OCI-LY1 (cell line): ENCODE measurements around the gene MLANA.

Experiments used
- EZH2 ChIP-seq: fragments of 200-600 bp; sonication (generic), shearing (Covaris generic); IDR thresholded peaks from 2 replicates; pipeline ENCODE4 v1.8.0; 2017; ENCODE audit warnings: borderline replicate concordance, mixed run types, mild to moderate bottlenecking, antibody characterized with exemption, low read length, moderate library complexity, mixed read lengths
- TF ChIP-seq, protein P1 (sequence below): fragments of 200-600 bp; sonication (generic), shearing (Covaris generic); IDR thresholded peaks from 2 replicates; pipeline ENCODE4 v1.5.1; 2017; ENCODE audit warnings: mild to moderate bottlenecking, antibody characterized with exemption, low read length, moderate library complexity, mixed read lengths

DNA sequence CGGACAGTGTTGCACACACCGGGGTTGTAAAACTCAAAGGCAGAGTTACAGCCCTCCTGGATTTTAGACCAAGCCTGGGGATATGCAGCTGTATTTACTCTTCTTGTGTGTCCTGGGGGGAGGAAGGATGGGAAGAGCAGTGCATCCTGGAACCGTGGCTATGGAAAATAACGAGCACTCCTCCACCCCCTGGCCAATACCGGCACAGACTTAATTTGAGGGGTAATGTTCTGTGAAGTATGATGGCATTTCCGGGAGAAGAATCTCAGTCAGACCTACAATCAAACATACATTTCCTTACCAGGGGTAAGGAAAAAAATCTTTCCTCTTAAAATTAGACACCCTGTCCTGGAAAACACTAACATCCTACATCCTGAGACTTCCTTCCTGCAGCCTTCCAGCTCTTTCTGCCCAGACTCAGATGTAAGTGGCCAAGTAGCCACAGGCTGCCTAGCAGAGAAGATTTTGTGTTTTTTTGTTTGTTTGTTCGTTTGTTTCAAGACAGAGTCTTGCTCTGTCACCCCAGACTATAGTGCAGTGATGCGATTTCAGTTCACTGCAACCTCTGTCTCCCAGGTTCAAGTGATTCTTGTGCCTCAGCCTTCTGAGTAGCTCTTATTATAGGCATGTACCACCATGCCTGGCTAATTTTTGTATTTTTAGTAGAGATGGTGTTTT, 46.8 kb upstream of the MLANA start:
- TF ChIP-seq, protein P1, sequence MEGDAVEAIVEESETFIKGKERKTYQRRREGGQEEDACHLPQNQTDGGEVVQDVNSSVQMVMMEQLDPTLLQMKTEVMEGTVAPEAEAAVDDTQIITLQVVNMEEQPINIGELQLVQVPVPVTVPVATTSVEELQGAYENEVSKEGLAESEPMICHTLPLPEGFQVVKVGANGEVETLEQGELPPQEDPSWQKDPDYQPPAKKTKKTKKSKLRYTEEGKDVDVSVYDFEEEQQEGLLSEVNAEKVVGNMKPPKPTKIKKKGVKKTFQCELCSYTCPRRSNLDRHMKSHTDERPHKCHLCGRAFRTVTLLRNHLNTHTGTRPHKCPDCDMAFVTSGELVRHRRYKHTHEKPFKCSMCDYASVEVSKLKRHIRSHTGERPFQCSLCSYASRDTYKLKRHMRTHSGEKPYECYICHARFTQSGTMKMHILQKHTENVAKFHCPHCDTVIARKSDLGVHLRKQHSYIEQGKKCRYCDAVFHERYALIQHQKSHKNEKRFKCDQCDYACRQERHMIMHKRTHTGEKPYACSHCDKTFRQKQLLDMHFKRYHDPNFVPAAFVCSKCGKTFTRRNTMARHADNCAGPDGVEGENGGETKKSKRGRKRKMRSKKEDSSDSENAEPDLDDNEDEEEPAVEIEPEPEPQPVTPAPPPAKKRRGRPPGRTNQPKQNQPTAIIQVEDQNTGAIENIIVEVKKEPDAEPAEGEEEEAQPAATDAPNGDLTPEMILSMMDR: no peak
- TF ChIP-seq EZH2: no peak
